Testis (tissue), 2 donors: ENCODE data around the gene ABI3BP.

Experiments used
- POLR2A ChIP-seq: fragments of 450-650 bp; IDR thresholded peaks from one replicate; pipeline ENCODE4 v1.6.1; 2017; ENCODE audit warnings: antibody characterized with exemption, mild to moderate bottlenecking, moderate library complexity
- TF ChIP-seq, protein P1 (sequence below), 3 experiments: fragments of 450-650 bp in 2 of 3; fragments of 200-600 bp in 1 of 3; sonication (generic) in 1 of 3; IDR thresholded peaks; one replicate each; pipeline ENCODE4 v1.5.1; 2016 to 2019; ENCODE audit warnings: antibody characterized with exemption in 3 of 3, mild to moderate bottlenecking in 2 of 3, moderate library complexity in 1 of 3

DNA sequence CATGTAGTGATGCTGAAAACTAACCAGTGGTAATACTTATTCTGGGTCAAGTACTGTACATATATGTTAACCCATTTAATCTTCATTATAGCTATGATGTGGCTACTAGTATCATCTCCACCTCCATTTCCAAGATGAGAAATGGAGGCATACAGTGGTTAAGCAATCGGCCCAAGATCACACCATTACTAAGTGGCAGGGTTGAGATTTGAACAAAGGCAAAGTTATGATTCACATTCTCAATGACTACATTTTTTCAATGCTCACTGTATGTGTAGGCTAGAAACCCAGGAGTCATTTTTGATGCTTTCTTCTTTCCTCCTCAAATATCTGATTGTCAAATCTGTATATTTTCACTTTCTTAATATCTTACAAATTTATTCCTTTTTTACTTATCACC lies 30.2 kb downstream of the ABI3BP start:
- TF ChIP-seq, protein P1, sequence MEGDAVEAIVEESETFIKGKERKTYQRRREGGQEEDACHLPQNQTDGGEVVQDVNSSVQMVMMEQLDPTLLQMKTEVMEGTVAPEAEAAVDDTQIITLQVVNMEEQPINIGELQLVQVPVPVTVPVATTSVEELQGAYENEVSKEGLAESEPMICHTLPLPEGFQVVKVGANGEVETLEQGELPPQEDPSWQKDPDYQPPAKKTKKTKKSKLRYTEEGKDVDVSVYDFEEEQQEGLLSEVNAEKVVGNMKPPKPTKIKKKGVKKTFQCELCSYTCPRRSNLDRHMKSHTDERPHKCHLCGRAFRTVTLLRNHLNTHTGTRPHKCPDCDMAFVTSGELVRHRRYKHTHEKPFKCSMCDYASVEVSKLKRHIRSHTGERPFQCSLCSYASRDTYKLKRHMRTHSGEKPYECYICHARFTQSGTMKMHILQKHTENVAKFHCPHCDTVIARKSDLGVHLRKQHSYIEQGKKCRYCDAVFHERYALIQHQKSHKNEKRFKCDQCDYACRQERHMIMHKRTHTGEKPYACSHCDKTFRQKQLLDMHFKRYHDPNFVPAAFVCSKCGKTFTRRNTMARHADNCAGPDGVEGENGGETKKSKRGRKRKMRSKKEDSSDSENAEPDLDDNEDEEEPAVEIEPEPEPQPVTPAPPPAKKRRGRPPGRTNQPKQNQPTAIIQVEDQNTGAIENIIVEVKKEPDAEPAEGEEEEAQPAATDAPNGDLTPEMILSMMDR (IDR thresholded peaks at IDR 0.05), result no peak
- no peak for TF ChIP-seq POLR2A
